RPMI7951 (cell line): ENCODE measurements around the gene PTGIR. TPM values are rescaled to one million over a fixed set of nuclear protein-coding genes. Genes with fewer than 3 reads are reported as not detected.

ENCODE experiments used
- total RNA-seq: library from RNA; depleted of rRNA; stranded (reverse); fragments of >200 nt; shearing (Covaris generic); gene quantifications from 2 replicates; pipeline ENCODE4 v1.2.3, GENCODE V29; 2014; rRNA removed

Gene PTGIR
- total RNA-seq, 1 experiment from 2014 or later: 0.60 TPM

Other genes starting within 250 kb of the PTGIR start
- 0.48 and 0.59 TPM in 2 replicates for gene CCDC8, start 211.5 kb downstream of the PTGIR start, total RNA-seq
- gene PNMA8C, start 196.2 kb downstream of the PTGIR start, total RNA-seq: not detected in 2 replicates
- gene PNMA8A, start 153.5 kb downstream of the PTGIR start, total RNA-seq: 0.20 TPM in 1 of 2 replicates, not detected in the other
- not detected in 2 replicates for gene PNMA8B, start 129.2 kb downstream of the PTGIR start, total RNA-seq
- gene CALM3, start 23.8 kb downstream of the PTGIR start, total RNA-seq: 173 and 174 TPM in 2 replicates
- not detected in 2 replicates for gene GNG8, start 11.1 kb upstream of the PTGIR start, total RNA-seq
- gene DACT3, start 36.1 kb upstream of the PTGIR start, total RNA-seq: 2.2 and 3.3 TPM in 2 replicates
- gene PRKD2, start 92.0 kb upstream of the PTGIR start, total RNA-seq: 12.9 and 14.6 TPM in 2 replicates
- 5.4 and 9.2 TPM in 2 replicates for gene FKRP, start 121.0 kb upstream of the PTGIR start, total RNA-seq
- 33.6 and 42.8 TPM in 2 replicates for gene STRN4, start 121.4 kb upstream of the PTGIR start, total RNA-seq
- gene SLC1A5, start 163.5 kb upstream of the PTGIR start, total RNA-seq: 117 and 127 TPM in 2 replicates
- gene AP2S1, start 225.8 kb upstream of the PTGIR start, total RNA-seq: 447 and 606 TPM in 2 replicates
- 24.0 and 25.2 TPM in 2 replicates for gene ARHGAP35, start 235.9 kb upstream of the PTGIR start, total RNA-seq